Renal cortical epithelial cell (primary cell): ENCODE results near the gene CALHM4. TPM values are rescaled to one million over a fixed set of nuclear protein-coding genes. Genes with fewer than 3 reads are reported as not detected.
"Not testable (repeated sequence)": the region's sequence is repeated elsewhere in the genome, so short reads cannot be mapped to it uniquely, and the experiment has no call there.

Experiments
- DNase-seq: peaks from one replicate; pipeline ENCODE4 v3.0.0-alpha.2; 2011; ENCODE audit warnings: low read depth
- total RNA-seq: library from RNA; depleted of rRNA; stranded (reverse); fragments of >200 nt; gene quantifications from 2 replicates; pipeline ENCODE4 v1.2.3, GENCODE V29; 2014

CALHM4 gene
- total RNA-seq, 1 donor from 2014 or later = not detected

DNA sequence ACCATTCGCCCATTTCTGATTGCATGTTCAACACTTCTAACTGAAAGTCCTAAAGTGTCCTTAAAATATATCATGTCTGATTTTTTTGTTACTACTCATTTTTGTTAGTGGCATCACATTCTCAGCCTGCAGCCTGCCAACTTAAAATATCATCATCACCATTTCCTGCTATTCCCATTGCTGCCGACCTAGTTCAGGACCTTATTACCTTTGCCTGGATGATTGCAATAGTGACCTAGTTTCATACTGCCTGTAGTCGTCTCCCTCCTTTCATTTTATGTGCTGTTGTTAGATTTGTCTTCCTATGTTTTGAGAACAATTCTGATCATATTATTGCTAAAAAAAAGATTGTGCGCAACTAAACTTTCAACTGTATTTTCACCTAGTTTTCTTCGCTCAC is 23.9 kb downstream of the CALHM4 start:
- DNase-seq = no peak

GRCh38 chr6:116578335-116578734 is 24.8 kb downstream of the CALHM4 start:
- DNase-seq = no peak

DNA sequence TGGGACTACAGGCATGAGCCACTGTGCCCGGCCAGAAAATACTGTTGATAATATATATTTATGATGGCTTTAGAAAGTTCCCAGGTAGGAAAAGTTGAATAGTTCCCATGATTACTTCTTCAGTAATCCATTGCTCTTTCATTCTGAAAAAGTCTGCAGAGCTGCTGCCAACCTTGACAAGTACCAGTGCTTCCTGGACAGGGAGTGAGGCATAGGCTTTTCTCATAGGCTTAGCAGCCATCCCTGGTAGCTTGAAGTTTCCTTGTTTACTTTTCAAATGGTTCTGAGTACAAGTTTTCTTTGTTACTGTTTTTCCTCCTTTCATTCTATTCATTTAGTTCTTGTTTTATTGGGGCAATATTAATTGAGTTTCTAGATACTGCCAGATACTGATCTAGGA is 25.6 kb downstream of the CALHM4 start:
- no peak for DNase-seq

- DNase-seq = no peak
Measured at GRCh38 chr6:116580198-116580597, 26.6 kb downstream of the CALHM4 start.

- DNase-seq = no peak
Measured at GRCh38 chr6:116586276-116586675, 32.7 kb downstream of the CALHM4 start.

- DNase-seq = no peak
Measured at GRCh38 chr6:116586738-116587137, 33.2 kb downstream of the CALHM4 start.

DNA sequence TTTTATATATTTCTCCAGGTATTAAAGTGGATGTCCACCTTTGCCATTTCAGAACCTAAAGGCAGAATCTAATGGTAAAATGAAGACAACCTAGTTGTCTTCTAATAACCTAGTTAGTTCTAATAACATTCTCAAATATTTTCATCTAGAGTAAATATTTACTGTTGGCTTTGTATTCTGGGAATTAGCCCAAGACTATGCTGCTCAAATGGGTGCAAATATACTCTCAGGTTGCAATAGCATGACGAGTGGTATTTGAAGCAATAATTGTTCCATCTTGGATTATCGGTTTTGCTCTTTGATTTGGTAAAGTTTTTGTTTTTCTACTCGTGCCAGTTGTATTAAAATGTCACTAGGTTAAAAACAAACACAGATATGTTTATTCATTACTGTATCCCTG is 41.7 kb downstream of the CALHM4 start:
- DNase-seq = no peak

DNA sequence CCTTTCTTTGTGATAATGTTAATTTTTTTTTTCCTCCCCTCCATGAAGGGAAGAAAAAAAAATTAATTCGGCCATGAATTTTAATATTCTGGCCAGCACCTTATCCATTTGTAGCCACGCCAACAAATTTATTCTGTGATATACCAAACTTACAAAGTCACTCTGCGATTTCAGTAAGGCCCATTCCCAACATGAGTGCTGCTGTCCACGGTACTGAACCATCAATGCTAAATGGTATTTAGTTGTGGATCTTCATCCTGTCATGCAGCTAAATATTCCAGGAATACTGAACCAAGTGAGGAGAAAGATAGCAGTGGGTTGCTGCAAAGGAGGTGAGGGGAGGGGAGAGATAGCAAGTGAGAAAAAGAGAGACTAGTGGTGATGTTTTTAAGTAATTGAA is 43.3 kb downstream of the CALHM4 start:
- DNase-seq = peak; percentile 30

GRCh38 chr6:116603916-116604315 is 50.4 kb downstream of the CALHM4 start:
- DNase-seq = not testable (repeated sequence)

DNA sequence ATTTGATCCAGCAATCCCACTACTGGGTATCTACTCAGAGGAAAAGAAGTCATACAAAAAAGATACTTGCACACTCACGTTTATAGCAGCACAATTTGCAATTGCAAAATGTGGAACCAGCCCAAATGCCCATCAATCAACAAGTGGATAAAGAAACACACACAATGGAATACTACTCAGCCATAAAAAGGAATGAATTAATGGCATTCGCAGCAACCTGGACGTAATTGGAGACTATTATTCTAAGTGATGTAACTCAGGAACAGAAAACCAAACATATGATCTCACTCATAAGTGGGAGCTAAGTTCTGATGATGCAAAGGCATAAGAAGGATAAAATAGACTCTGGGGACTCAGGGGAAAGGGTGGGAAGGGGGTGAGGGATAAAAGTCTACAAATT is 51.3 kb downstream of the CALHM4 start:
- not testable (repeated sequence) for DNase-seq

DNA sequence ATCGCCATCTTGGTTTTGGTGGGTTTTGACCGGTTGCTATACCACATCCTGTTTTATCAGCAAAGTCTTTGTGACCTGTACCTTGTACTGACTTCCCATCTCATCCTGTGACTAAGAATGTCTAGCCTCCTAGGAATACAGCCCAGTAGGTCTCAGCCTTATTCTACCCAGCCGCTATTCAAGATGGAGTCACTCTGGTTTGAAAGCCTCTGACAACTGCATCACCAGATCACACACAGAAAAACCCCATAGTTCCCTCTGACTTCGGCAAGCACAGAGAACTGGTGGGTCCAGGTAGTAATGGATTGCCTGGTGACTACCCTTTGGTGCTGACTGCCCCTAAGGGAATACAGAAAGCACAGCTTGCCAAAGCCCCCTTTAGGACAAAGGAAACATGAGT is 52.4 kb downstream of the CALHM4 start:
- no peak for DNase-seq

Other genes with a start within 250 kb of the CALHM4 start
- 149 and 161 TPM in 2 replicates for gene DSE, start 182.8 kb upstream of the CALHM4 start, total RNA-seq
- gene CALHM6, start 92.4 kb upstream of the CALHM4 start, total RNA-seq = 1.6 and 3.1 TPM in 2 replicates
- gene CALHM5, start 42.1 kb upstream of the CALHM4 start, total RNA-seq = 0.17 and 0.40 TPM in 2 replicates
- gene TRAPPC3L, start 8.1 kb upstream of the CALHM4 start, total RNA-seq = not detected in 2 replicates
- 23.4 and 26.2 TPM in 2 replicates for gene RWDD1, start 17.8 kb downstream of the CALHM4 start, total RNA-seq
- 1.5 TPM in 1 of 2 replicates, not detected in the other for gene RSPH4A, start 62.7 kb downstream of the CALHM4 start, total RNA-seq
- 19.4 and 26.0 TPM in 2 replicates for gene ZUP1, start 115.0 kb downstream of the CALHM4 start, total RNA-seq
- gene KPNA5, start 127.5 kb downstream of the CALHM4 start, total RNA-seq = 11.9 and 14.8 TPM in 2 replicates
- gene FAM162B, start 212.0 kb downstream of the CALHM4 start, total RNA-seq = not detected in 2 replicates